ENCODE results near the gene NOL9. TPM values are rescaled to one million over a fixed set of nuclear protein-coding genes. Genes with fewer than 3 reads are reported as not detected.

The NOL9 gene
- total and polyA plus RNA-seq, 9 of the 15 experiments (the other 6 are each of a cell fraction or from before 2014, with no cell fraction given), result 5.6 to 76.5 (median 47.3) TPM

- TF ChIP-seq MGA (IDR thresholded peaks at IDR 0.05) (no peak), RHOXF2B (CRISPR knock-in tag; conservative IDR thresholded peaks at IDR 0.05) (no peak), JUN (IDR thresholded peaks at IDR 0.05; ENCODE audit: borderline replicate concordance, low read depth, low read length) (no peak), JUN (CRISPR knock-in tag; IDR thresholded peaks at IDR 0.05; ENCODE audit: borderline replicate concordance) (no peak), PKNOX1 (IDR thresholded peaks at IDR 0.05) (0 out of 2 replicates have a peak, but pooled peaks have one; percentile 5), SMARCA5 (IDR thresholded peaks at IDR 0.05) (peak; percentile 96), ZNF263 (CRISPR knock-in tag; IDR thresholded peaks at IDR 0.05; ENCODE audit: borderline replicate concordance) (no peak), RBM25 (IDR thresholded peaks at IDR 0.05; ENCODE audit: low read depth, low read length, severe bottlenecking) (peak; percentile 93), SETDB1 (IDR thresholded peaks at IDR 0.05; ENCODE audit: low read length) (no peak), DMBX1 (CRISPR knock-in tag; IDR thresholded peaks at IDR 0.05; ENCODE audit: borderline replicate concordance) (no peak), KDM1A (IDR thresholded peaks at IDR 0.05) (peak; percentile 85 to 90), VEZF1 (CRISPR knock-in tag; IDR thresholded peaks at IDR 0.05) (no peak), ZNF24 (IDR thresholded peaks at IDR 0.05) (0 out of 2 replicates have a peak, but pooled peaks have one; percentile 25), CBX3 (IDR thresholded peaks at IDR 0.05; ENCODE audit: borderline replicate concordance in 1 of 2, low read length in 2 of 2) (peak in 1 of 2 experiments; percentile 50; a peak in 1 of 3 replicates), ESRRA (IDR thresholded peaks at IDR 0.05; ENCODE audit: borderline replicate concordance, low read depth) (peak; percentile 96), BCOR (IDR thresholded peaks at IDR 0.05) (peak; percentile 99)
These were observed 53.0 kb downstream of the NOL9 start (continued) for GRCh38 chr1:6501279-6501813.
